ENCODE measurements around the gene OR5W2.

OR5W2 gene

GRCh38 chr11:55914482-55914881 is at the start of gene OR5W2:
Gene OR5W2 (minus strand): TSS chr11:55914582. CDS start chr11:55914582, 0 bp downstream.
- TF ChIP-seq RAD21 (IDR thresholded peaks at IDR 0.05; ENCODE audit: low read depth) (no peak), MAX (IDR thresholded peaks at IDR 0.05) (no peak), YY1 (IDR thresholded peaks at IDR 0.05; ENCODE audit: low read depth) (no peak), CEBPB (IDR thresholded peaks at IDR 0.05) (no peak), EGR1 (IDR thresholded peaks at IDR 0.05) (no peak), FOXM1 (IDR thresholded peaks at IDR 0.05; ENCODE audit: borderline replicate concordance, low read depth) (no peak), USF1 (IDR thresholded peaks at IDR 0.05) (no peak), NFIC (IDR thresholded peaks at IDR 0.05) (no peak), TEAD4 (IDR thresholded peaks at IDR 0.05) (no peak), CREB1 (IDR thresholded peaks at IDR 0.05; ENCODE audit: low read depth) (no peak), TCF12 (IDR thresholded peaks at IDR 0.05; ENCODE audit: low read depth) (no peak), ZBTB7A (IDR thresholded peaks at IDR 0.05; ENCODE audit: low read depth) (no peak), REST (IDR thresholded peaks at IDR 0.05; ENCODE audit: low read depth) (no peak), EP300 (IDR thresholded peaks at IDR 0.05; ENCODE audit: borderline replicate concordance) (no peak), TAF1 (IDR thresholded peaks at IDR 0.05; ENCODE audit: low read depth) (no peak)

GRCh38 chr11:55956521-55956920 is 42.1 kb upstream of the OR5W2 start:
- TF ChIP-seq EP300 (IDR thresholded peaks at IDR 0.05; ENCODE audit: borderline replicate concordance) (no peak), EGR1 (IDR thresholded peaks at IDR 0.05) (no peak), TCF12 (IDR thresholded peaks at IDR 0.05; ENCODE audit: low read depth) (no peak), TAF1 (IDR thresholded peaks at IDR 0.05; ENCODE audit: low read depth) (no peak), NFIC (IDR thresholded peaks at IDR 0.05) (no peak), TEAD4 (IDR thresholded peaks at IDR 0.05) (no peak), RAD21 (IDR thresholded peaks at IDR 0.05; ENCODE audit: low read depth) (no peak), MAX (IDR thresholded peaks at IDR 0.05) (no peak), FOXM1 (IDR thresholded peaks at IDR 0.05; ENCODE audit: borderline replicate concordance, low read depth) (no peak), ZBTB7A (IDR thresholded peaks at IDR 0.05; ENCODE audit: low read depth) (no peak), CEBPB (IDR thresholded peaks at IDR 0.05) (no peak), YY1 (IDR thresholded peaks at IDR 0.05; ENCODE audit: low read depth) (no peak), CREB1 (IDR thresholded peaks at IDR 0.05; ENCODE audit: low read depth) (no peak)

GRCh38 chr11:55949330-55949729 is 34.9 kb upstream of the OR5W2 start:
- TF ChIP-seq FOXM1 (IDR thresholded peaks at IDR 0.05; ENCODE audit: borderline replicate concordance, low read depth) (no peak), MAX (IDR thresholded peaks at IDR 0.05) (no peak), RAD21 (IDR thresholded peaks at IDR 0.05; ENCODE audit: low read depth) (no peak), REST (IDR thresholded peaks at IDR 0.05; ENCODE audit: low read depth) (no peak), TEAD4 (IDR thresholded peaks at IDR 0.05) (no peak), NFIC (IDR thresholded peaks at IDR 0.05) (no peak), TCF12 (IDR thresholded peaks at IDR 0.05; ENCODE audit: low read depth) (no peak), CREB1 (IDR thresholded peaks at IDR 0.05; ENCODE audit: low read depth) (no peak), USF1 (IDR thresholded peaks at IDR 0.05) (no peak), CEBPB (IDR thresholded peaks at IDR 0.05) (no peak)

GRCh38 chr11:55942785-55943392 is 28.5 kb upstream of the OR5W2 start:
- no peak for TF ChIP-seq EGR1 (IDR thresholded peaks at IDR 0.05)
- TF ChIP-seq FOXM1 (IDR thresholded peaks at IDR 0.05; ENCODE audit: borderline replicate concordance, low read depth) = no peak
- TF ChIP-seq RAD21 (IDR thresholded peaks at IDR 0.05; ENCODE audit: low read depth) = peak; percentile 35
- TF ChIP-seq YY1 (IDR thresholded peaks at IDR 0.05; ENCODE audit: low read depth) = no peak
- no peak for TF ChIP-seq TCF12 (IDR thresholded peaks at IDR 0.05; ENCODE audit: low read depth)
- no peak for TF ChIP-seq NFIC (IDR thresholded peaks at IDR 0.05)

- TF ChIP-seq FOXM1 (IDR thresholded peaks at IDR 0.05; ENCODE audit: borderline replicate concordance, low read depth) (no peak), CREB1 (IDR thresholded peaks at IDR 0.05; ENCODE audit: low read depth) (no peak)
Measured at GRCh38 chr11:55936300-55936699, 21.9 kb upstream of the OR5W2 start, which contains the start of gene OR5I1. Gene OR5I1 (minus strand): TSS chr11:55936400. CDS start chr11:55936400, 0 bp downstream.

- TF ChIP-seq USF1 (IDR thresholded peaks at IDR 0.05) = no peak
- TF ChIP-seq EP300 (IDR thresholded peaks at IDR 0.05; ENCODE audit: borderline replicate concordance) = no peak
- no peak for TF ChIP-seq TAF1 (IDR thresholded peaks at IDR 0.05; ENCODE audit: low read depth)
- no peak for TF ChIP-seq EGR1 (IDR thresholded peaks at IDR 0.05)
- TF ChIP-seq MAX (IDR thresholded peaks at IDR 0.05) = no peak
- TF ChIP-seq RAD21 (IDR thresholded peaks at IDR 0.05; ENCODE audit: low read depth) = no peak
- TF ChIP-seq FOXM1 (IDR thresholded peaks at IDR 0.05; ENCODE audit: borderline replicate concordance, low read depth) = no peak
- TF ChIP-seq NFIC (IDR thresholded peaks at IDR 0.05) = no peak
- TF ChIP-seq ZBTB7A (IDR thresholded peaks at IDR 0.05; ENCODE audit: low read depth) = no peak
- no peak for TF ChIP-seq CEBPB (IDR thresholded peaks at IDR 0.05)
- TF ChIP-seq TCF12 (IDR thresholded peaks at IDR 0.05; ENCODE audit: low read depth) = no peak
- no peak for TF ChIP-seq TEAD4 (IDR thresholded peaks at IDR 0.05)
- no peak for TF ChIP-seq CREB1 (IDR thresholded peaks at IDR 0.05; ENCODE audit: low read depth)
- no peak for TF ChIP-seq YY1 (IDR thresholded peaks at IDR 0.05; ENCODE audit: low read depth)
Measured at GRCh38 chr11:55920537-55920936, 6.2 kb upstream of the OR5W2 start.

Measured in Ishikawa (cell line).